Transverse colon (tissue), 4 donors: ENCODE results near the gene COQ10B. TPM values are rescaled to one million over a fixed set of nuclear protein-coding genes. Genes with fewer than 3 reads are reported as not detected.

ENCODE experiments used
- DNase-seq: peaks from one replicate; pipeline ENCODE4 v3.0.0-alpha.2; 2019
- H3K27ac ChIP-seq, 4 donors: fragments of 200-600 bp; sonication (generic); 2 replicates each; pipeline ENCODE4 v1.5.1; 2016 to 2018; ENCODE audit warnings: inconsistent platforms in 4 of 4
- H3K27me3 ChIP-seq: fragments of 200-600 bp; sonication (generic); 2 replicates; pipeline ENCODE4 v1.5.1; 2017; ENCODE audit warnings: inconsistent platforms
- H3K36me3 ChIP-seq, 4 donors: fragments of 200-600 bp; sonication (generic); 2 replicates each; pipeline ENCODE4 v1.5.1; 2017 to 2019; ENCODE audit warnings: inconsistent platforms in 4 of 4
- H3K4me1 ChIP-seq, 4 donors: fragments of 200-600 bp; sonication (generic); 2 replicates each; pipeline ENCODE4 v1.5.1; 2017 to 2020; ENCODE audit warnings: inconsistent platforms in 4 of 4
- H3K4me3 ChIP-seq, 4 donors: fragments of 200-600 bp; sonication (generic); 1 replicate in 1 of 4; 2 replicates in 3 of 4; pipeline versions ENCODE4 v1.5.1 to v1.6.1; 2017 to 2019; ENCODE audit warnings: inconsistent platforms in 4 of 4
- H3K9me3 ChIP-seq, 2 donors: fragments of 200-600 bp; sonication (generic); 2 replicates each; pipeline ENCODE4 v1.5.1; 2017 to 2019; ENCODE audit warnings: inconsistent platforms in 2 of 2
- CTCF ChIP-seq, 5 experiments: fragments of 200-600 bp in 3 of 5; fragments of 450-650 bp in 2 of 5; sonication (generic) in 3 of 5; IDR thresholded peaks; 1 replicate in 2 of 5; 2 replicates in 3 of 5; pipeline ENCODE4 v1.5.1; 2016 to 2017; ENCODE audit warnings: antibody characterized with exemption in 5 of 5, inconsistent platforms in 3 of 5, mild to moderate bottlenecking in 2 of 5, moderate library complexity in 1 of 5
- EP300 ChIP-seq: sonication (generic); formaldehyde crosslinking; IDR thresholded peaks from one replicate; pipeline ENCODE4 v1.6.1; 2017; ENCODE audit warnings: antibody characterized with exemption, low read depth
- POLR2A ChIP-seq: fragments of 450-650 bp; IDR thresholded peaks from one replicate; pipeline ENCODE4 v1.6.1; 2016; ENCODE audit warnings: antibody characterized with exemption, mild to moderate bottlenecking, moderate library complexity
- POLR2AphosphoS5 ChIP-seq, 3 donors: sonication (generic); formaldehyde crosslinking; IDR thresholded peaks; one replicate each; pipeline ENCODE4 v1.6.1; 2016; ENCODE audit warnings: antibody characterized with exemption in 3 of 3
- whole genome bisulfite sequencing, 2 donors: methylation state at CpG; one replicate each; pipeline ENCODE4 v1.1.5; 2018; ENCODE audit warnings: low coverage in 1 of 2; 5-methylcytosine and 5-hydroxymethylcytosine counted together
- in situ Hi-C, 4 donors: fragments of 200-750 bp; cut with MboI; loops; one replicate each; pipeline versions ENCODE4 v1.15.0 to v1.15.1; 2017; ENCODE audit warnings: low sequenced_read_pairs in 3 of 4, low pct_ligation_motif_present in 1 of 4, low pct_unique_long_range_greater_than_20kb in 1 of 4
- intact Hi-C: fragments of 100-400 bp; cut with DNase I; formaldehyde crosslinking; loops from one replicate; pipeline ENCODE4 v1.15.1; 2023; ENCODE audit warnings: low total_unique reads
- total RNA-seq, 4 donors: library from RNA; depleted of rRNA; stranded (reverse); fragments of >200 nt; gene quantifications; one replicate each; pipeline ENCODE4 v1.1.0, GENCODE V29; 2016

The COQ10B gene
- total RNA-seq, 4 donors from 2014 or later: 10.1 to 80.8 (median 30.7) TPM

GRCh38 chr2:197452754-197453122 is 614 bp upstream of the COQ10B start:
- peak overlapping the region; percentile 93 to 100 (median 98) for H3K27ac ChIP-seq
- no peaks in the 10 kb centered on the region for H3K36me3 ChIP-seq
- H3K4me1 ChIP-seq: peaks cover 10 to 28% (median 13%) of the 10 kb centered on the region in 4 donors
- DNase-seq: no peak
- WGBS, 2 donors: 2% methylated on average over 11 of the region's 11 CpGs; no CpG with 5 or more reads in 1 of the 2 donors
- no peaks in the 10 kb centered on the region for H3K27me3 ChIP-seq
- no peaks in the 10 kb centered on the region for H3K9me3 ChIP-seq
- in situ Hi-C loops (no loop called here), intact Hi-C loops (no loop called here)
- TF ChIP-seq EP300: no peak
- TF ChIP-seq POLR2AphosphoS5 (IDR thresholded peaks at IDR 0.05): no peak
- TF ChIP-seq POLR2A: no peak
- peak overlapping the region; percentile 46 to 93 (median 68) for H3K4me3 ChIP-seq

DNA sequence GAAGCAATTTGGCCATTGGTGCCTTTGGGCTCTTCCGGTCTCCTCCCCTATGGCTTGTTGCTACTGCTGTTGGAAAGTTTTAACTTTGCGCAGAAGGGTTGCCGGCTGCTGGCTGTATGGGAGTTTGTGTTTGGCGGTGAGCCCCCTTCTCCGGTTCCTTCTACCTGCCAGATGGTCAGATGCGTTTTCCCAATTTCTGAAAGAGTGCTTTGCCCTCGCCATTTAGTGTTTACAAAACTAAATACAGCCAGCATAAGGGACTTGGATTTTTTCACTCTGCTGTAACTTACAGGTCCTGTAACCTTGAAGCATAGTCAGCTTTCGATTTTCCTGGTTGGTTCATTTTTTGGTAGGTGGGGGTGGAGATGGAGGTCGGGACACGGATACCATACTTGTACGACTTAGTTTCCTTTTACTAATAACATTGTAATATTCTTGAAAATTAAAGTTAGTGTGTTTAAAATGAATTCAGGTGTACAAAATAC is 604 bp downstream of the COQ10B start:
- no peak for TF ChIP-seq CTCF (IDR thresholded peaks at IDR 0.05)
- peak in 2 of 3 donors; percentile 48 to 63 for TF ChIP-seq POLR2AphosphoS5 (IDR thresholded peaks at IDR 0.05)
- H3K9me3 ChIP-seq: no peaks in the 10 kb centered on the region
- WGBS, 2 donors: 0 to 1% methylated on average over 6 to 11 of the region's 11 CpGs

DNA sequence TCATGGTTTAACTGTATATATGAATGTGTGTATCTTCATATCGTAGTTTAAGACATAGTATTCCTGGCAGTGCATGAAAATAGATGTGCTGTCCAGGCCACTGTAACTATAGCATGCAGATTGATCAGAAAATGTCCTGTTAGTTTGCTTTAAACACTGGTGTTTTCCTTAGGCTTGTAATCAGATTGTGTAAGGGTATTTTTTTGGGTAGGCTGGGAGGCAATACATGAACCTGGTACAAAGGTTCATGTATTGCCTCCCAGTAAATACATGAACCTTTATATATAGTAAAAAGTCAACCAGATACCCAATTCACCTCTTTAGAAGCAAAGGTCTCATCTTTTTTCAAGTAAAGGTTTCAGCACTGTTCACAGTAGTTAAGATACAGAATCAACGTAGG is 1.6 kb downstream of the COQ10B start:
- DNase-seq: no peak
- peak overlapping the region in 2 of 4 donors; percentile 88 to 93 for H3K4me3 ChIP-seq
- TF ChIP-seq CTCF (IDR thresholded peaks at IDR 0.05) (no peak), EP300 (no peak), POLR2AphosphoS5 (IDR thresholded peaks at IDR 0.05) (no peak), POLR2A (no peak)
- intact Hi-C loops: no loop called here
- in situ Hi-C loops: no loop called here
- H3K27me3 ChIP-seq: no peaks in the 10 kb centered on the region
- H3K27ac ChIP-seq: peak overlapping the region in 2 of 4 donors; percentile 98 to 99
- no peaks in the 10 kb centered on the region for H3K36me3 ChIP-seq
- H3K9me3 ChIP-seq: no peaks in the 10 kb centered on the region
- WGBS, 2 donors: 75 to 76% methylated on average over 2 of the region's 2 CpGs
- peaks cover 10 to 49% (median 18%) of the 10 kb centered on the region in 4 donors for H3K4me1 ChIP-seq

More for the DNA sequence above, 604 bp downstream of the COQ10B start:
- Histone ChIP-seq H3K27ac (peak overlapping the region; percentile 93 to 100 (median 98)), H3K27me3 (no peaks in the 10 kb centered on the region), H3K4me1 (peaks cover 10 to 40% (median 17%) of the 10 kb centered on the region in 4 donors), H3K4me3 (peak overlapping the region; percentile 54 to 93 (median 88)), H3K36me3 (no peaks in the 10 kb centered on the region)
- DNase-seq: peak; percentile 77
- intact Hi-C loops: no loop called here
- in situ Hi-C loops: no loop called here

GRCh38 chr2:197455428-197455827 is 2.1 kb downstream of the COQ10B start:
- in situ Hi-C loops: no loop called here
- WGBS, 2 donors: 87% methylated on average over 1 of the region's 1 CpG; no CpG with 5 or more reads in 1 of the 2 donors
- intact Hi-C loops: no loop called here
- peaks cover 0 to 4% (median 0%) of the 10 kb centered on the region in 4 donors for H3K36me3 ChIP-seq
- H3K4me3 ChIP-seq: no peak overlapping the region
- H3K27ac ChIP-seq: no peak overlapping the region
- H3K27me3 ChIP-seq: no peaks in the 10 kb centered on the region
- no peak for TF ChIP-seq POLR2A
- no peak for TF ChIP-seq CTCF (IDR thresholded peaks at IDR 0.05)
- no peak for TF ChIP-seq POLR2AphosphoS5 (IDR thresholded peaks at IDR 0.05)
- no peak for TF ChIP-seq EP300
- H3K9me3 ChIP-seq: no peaks in the 10 kb centered on the region
- no peak for DNase-seq
- peaks cover 10 to 54% (median 21%) of the 10 kb centered on the region in 4 donors for H3K4me1 ChIP-seq

GRCh38 chr2:197460649-197461048 is 7.3 kb downstream of the COQ10B start:
- in situ Hi-C loops: no loop called here
- intact Hi-C loops: no loop called here
- 70 to 73% methylated on average over 2 to 4 of the region's 4 CpGs for WGBS, 2 donors
- no peak for TF ChIP-seq POLR2A
- no peak for TF ChIP-seq POLR2AphosphoS5 (IDR thresholded peaks at IDR 0.05)
- no peak for TF ChIP-seq CTCF (IDR thresholded peaks at IDR 0.05)
- no peak for TF ChIP-seq EP300
- no peaks in the 10 kb centered on the region for H3K9me3 ChIP-seq
- H3K27me3 ChIP-seq: no peaks in the 10 kb centered on the region
- peaks cover 0 to 51% (median 12%) of the 10 kb centered on the region in 4 donors for H3K4me1 ChIP-seq
- peaks cover 0 to 35% (median 10%) of the 10 kb centered on the region in 4 donors for H3K36me3 ChIP-seq
- no peak for DNase-seq
- H3K27ac ChIP-seq: peak overlapping the region; percentile 22 to 56 (median 27)
- H3K4me3 ChIP-seq: no peak overlapping the region
